ENCODE data around the gene ACP2.

DNA sequence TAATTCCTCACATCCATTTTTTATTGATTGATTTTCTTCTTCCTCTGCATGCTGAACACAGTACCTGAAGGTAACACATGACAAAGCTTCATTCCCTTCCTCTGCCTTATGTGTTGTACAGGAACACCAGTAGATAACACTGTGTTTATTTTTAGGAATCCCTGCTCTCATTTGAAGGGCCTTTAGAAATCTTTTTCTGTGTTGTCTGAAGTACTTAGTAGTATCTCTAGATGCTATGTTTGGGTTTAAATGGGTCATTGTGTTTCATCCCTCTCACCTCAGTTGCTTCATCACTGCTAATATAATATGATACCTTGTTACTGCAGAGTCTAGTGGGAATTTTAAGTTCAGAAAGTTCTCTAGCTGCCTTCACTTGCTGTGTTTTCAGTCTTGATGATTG, 31.5 kb upstream of the ACP2 start:
- TF ChIP-seq, protein P1, sequence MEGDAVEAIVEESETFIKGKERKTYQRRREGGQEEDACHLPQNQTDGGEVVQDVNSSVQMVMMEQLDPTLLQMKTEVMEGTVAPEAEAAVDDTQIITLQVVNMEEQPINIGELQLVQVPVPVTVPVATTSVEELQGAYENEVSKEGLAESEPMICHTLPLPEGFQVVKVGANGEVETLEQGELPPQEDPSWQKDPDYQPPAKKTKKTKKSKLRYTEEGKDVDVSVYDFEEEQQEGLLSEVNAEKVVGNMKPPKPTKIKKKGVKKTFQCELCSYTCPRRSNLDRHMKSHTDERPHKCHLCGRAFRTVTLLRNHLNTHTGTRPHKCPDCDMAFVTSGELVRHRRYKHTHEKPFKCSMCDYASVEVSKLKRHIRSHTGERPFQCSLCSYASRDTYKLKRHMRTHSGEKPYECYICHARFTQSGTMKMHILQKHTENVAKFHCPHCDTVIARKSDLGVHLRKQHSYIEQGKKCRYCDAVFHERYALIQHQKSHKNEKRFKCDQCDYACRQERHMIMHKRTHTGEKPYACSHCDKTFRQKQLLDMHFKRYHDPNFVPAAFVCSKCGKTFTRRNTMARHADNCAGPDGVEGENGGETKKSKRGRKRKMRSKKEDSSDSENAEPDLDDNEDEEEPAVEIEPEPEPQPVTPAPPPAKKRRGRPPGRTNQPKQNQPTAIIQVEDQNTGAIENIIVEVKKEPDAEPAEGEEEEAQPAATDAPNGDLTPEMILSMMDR (tag by site-specific recombination; IDR thresholded peaks at IDR 0.05) = no peak
- no peak for TF ChIP-seq ZNF138 (tag by site-specific recombination; IDR thresholded peaks at IDR 0.05; ENCODE audit: borderline replicate concordance)
- no peak for TF ChIP-seq KLF9 (tag by site-specific recombination; IDR thresholded peaks at IDR 0.05; ENCODE audit: low read depth)
- TF ChIP-seq REST (tag by site-specific recombination; IDR thresholded peaks at IDR 0.05) = no peak
